ENCODE results near the gene SLC16A14.
A peak's percentile ranks its signal among the peaks of the same experiment; 100 is the strongest.
"Not testable (repeated sequence)": the region's sequence is repeated elsewhere in the genome, so short reads cannot be mapped to it uniquely, and the experiment has no call there.

SLC16A14 gene, protein sequence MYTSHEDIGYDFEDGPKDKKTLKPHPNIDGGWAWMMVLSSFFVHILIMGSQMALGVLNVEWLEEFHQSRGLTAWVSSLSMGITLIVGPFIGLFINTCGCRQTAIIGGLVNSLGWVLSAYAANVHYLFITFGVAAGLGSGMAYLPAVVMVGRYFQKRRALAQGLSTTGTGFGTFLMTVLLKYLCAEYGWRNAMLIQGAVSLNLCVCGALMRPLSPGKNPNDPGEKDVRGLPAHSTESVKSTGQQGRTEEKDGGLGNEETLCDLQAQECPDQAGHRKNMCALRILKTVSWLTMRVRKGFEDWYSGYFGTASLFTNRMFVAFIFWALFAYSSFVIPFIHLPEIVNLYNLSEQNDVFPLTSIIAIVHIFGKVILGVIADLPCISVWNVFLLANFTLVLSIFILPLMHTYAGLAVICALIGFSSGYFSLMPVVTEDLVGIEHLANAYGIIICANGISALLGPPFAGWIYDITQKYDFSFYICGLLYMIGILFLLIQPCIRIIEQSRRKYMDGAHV

GRCh38 chr2:230068651-230069055 is at the start of gene SLC16A14:
TSS of gene SLC16A14 (minus strand) at chr2:230068924. CDS start at chr2:230059352, 9,572 bp downstream.
- no peak for DNase-seq

GRCh38 chr2:230106771-230107170 is 38.0 kb upstream of the SLC16A14 start:
- DNase-seq: no peak

- not testable (repeated sequence) for DNase-seq
Observed at GRCh38 chr2:230101967-230102366, 33.2 kb upstream of the SLC16A14 start.

DNA sequence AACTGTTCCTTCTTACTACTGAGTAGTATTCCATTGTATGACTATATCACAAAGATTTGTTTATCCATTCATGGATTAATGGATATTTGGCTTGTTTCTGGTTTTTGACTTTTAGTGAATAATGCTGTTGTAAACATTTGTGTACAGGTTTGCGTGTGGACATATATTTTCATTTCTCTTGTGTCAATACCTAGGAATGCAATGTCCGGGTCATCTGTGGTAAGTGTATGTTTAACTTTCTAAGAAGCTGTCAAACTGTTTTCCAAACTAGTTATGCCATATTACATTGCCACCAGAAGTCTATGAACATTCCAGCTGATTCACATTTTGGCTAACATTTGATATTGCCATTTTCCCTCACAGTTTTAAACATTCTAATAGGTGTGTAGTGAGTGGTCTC is 29.1 kb upstream of the SLC16A14 start:
- no peak for DNase-seq

DNA sequence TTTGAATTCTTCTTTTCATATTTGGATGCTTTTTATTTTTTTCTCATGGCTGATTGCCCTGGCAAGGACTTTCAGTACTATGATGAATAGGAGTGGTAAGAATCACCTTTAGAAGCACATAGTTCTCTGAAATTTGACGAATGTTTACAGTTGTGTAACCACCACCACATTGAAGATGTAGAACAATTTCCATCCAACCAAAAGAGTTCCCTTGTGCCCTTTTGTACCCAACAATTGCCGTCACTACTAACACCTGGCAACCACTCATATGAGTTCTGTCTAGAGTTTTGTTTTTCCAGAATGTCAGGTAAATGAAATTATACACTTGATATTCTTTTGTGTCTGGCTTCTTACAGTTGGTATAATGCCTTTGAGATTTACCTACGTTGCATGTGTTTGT is 28.7 kb upstream of the SLC16A14 start:
- DNase-seq: no peak

DNA sequence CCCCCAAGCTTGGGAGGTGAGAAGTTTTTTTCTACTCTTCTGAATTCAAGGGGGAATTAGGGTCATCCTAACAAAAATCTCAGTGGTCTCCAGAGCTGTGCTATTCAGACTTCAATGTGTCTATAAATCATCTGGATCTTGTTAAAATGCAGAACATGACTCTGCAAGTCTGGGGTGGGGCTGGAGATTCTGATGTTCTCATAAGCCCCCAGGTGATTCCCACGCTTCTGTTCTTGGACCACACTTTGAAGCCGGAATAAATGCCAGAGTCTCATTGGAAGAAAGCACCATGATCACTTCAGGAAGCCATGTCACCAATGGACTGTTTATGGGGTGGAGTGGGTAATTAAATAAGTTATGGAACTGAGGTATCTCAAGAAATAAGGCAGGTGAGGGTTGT is 22.2 kb upstream of the SLC16A14 start:
- no peak for DNase-seq

GRCh38 chr2:230085201-230085600 is 16.5 kb upstream of the SLC16A14 start:
- peak; percentile 51 for DNase-seq

DNA sequence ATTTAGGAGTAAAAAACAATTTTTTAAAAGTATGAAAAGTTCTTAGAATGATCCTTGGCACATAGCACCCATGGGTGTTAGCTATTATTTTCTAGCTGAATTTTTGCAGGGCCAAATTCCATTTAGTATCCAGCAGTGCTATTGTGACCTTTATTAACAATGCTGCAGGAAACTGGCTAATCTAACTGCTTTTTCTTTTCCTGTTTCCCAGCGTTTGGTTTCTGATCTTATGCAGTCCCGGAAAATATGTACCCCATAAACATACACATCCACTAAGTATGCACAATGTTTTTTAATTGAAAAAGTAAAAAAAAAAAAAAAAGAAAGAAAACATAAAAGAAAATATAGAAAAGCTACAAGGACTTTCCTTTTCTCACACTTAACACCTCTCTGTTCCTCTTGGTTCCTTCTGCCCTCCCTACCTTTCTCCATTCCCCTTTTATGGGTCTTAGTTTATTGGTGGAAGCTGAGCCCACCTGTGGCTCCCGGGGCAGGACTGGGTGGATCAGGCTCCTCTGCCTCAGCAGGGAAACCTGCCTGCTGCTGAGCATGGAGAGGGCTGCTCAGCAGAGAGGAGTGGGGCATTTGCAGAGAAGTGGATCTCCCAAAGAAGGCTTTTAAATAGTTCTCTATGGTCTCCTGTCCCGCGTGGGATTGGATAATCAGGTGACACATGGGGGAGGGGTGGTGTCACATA is 9.3 kb upstream of the SLC16A14 start:
- DNase-seq: no peak

DNA sequence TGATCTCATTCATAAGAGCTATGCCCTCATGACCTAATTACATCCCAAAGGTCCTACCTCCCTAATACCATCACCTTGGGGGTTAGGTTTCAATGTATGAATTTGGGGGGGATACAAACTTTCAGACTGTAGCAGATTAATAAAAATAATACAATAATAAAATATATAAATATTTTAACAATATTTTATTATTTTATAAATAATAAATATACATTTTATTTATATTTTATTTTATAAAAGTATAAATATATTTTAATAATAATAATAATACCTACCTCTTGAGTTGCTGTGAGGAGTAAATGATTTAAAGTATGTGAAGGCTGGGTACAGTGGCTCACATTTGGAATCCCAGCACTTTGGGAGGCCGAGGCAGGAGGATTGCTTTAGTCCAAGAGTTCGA is 8.1 kb upstream of the SLC16A14 start:
- DNase-seq: no peak

DNA sequence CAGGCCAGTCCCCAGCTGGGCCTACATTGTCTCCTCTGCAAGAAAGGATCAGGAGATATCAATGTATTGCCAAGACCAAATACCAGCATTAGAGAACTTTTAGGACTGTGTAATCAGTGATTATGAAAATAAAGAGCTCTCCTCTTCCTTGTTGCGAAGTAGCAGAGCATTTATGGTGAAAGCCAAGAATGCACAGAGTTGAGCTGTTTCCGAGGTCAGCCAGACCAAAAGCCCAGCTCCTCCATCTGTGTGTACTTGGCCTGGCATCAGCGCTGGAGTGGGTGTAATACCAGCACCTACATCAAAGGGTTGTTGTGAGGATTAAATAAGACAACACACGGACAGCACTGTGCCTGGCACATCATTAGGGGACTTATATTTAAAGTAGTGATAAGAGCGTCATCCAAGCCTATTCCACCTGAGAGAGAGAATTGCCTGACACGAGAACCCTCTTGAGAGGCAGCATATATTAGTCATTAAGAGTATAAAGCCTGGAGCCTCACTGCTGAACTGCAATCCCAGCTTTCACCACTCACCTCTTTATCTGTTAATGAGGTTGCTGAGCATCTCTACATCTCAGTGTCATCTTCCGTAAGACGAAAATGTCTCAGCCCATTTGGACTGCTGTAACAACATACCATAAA is 7.4 kb upstream of the SLC16A14 start:
- DNase-seq: no peak

DNA sequence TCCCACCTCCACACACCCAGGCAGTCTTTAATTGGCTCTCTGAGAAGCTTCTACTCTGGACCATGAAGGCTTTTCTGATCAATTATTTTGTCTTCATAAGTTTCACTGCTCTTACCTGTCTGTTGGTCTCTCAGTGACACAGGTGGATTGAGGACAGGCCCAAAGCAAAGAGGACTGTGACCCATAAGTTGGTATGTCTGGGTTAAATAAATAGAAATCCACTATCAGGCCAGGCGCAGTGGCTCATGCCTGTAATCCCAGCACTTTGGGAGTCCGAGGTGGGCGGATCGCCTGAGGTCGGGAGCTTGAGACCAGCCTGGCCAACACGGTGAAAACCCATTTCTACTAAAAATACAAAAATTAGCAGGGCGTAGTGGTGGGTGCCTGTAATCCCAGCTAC is 2.7 kb upstream of the SLC16A14 start:
- no peak for DNase-seq

GRCh38 chr2:230069402-230069801 is 678 bp upstream of the SLC16A14 start:
- DNase-seq: no peak

DNA sequence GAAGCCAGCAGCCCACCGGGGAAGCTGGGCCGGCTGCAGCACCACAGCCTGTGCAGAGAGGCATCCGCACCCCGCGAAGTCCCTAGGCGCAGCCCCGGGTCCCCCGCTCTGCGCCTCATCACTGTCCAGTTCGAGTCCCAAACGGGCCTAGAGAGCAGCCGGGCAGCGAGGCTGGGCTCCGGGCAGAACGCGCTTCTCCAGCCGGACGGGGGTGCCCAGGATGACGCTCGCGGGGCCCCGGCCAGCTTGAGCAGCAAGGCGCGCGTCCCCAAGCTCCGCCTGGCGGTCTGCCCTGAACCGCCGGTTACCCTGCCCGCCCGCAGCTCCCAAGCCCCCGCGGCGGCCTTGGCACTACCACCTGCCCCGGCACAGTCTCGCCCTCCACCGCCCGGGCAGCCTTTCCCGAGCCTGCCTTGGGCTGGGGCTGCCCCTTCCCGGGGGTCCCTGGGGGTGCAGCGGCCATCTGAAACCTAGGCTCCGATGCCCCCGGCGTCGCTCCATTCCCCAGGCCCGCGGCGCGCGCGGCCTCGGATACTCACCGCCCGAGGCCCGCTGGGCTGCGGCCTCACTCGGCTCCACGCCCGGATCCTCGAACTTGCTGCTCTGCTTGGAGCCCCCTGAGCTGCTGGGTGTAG is 591 bp downstream of the SLC16A14 start:
- DNase-seq: peak; percentile 49

DNA sequence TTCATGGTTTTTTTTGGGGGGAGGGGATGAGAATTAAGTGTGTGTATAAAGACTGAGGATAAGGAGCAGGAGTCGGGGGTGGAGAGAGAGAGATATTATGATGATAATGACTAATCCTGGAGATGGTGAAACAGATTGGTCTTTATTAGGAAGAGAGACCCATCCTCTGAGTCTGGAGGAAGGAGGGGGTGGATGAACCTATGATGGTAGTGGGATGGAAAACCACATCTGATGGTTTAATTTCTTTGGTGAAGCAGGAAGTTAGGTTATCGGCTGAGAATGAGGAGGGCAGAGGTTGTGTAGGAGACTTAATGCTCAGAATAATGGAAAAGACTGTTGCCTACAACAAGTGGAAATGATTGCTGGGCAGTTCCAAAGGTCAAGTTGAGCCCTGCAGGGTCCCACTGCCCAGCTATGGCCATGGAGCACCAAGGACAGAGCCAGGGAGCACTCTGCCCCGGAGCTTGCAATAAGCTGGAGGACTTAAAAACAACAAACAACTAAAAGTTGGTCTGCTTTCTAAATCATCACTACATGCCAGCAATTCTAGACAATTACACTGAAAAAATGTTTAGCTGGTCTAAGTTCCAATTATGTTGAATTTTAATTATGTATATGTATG is 7.9 kb downstream of the SLC16A14 start:
- DNase-seq: peak; percentile 23

GRCh38 chr2:230053753-230054478 is 14.8 kb downstream of the SLC16A14 start:
- DNase-seq: no peak

DNA sequence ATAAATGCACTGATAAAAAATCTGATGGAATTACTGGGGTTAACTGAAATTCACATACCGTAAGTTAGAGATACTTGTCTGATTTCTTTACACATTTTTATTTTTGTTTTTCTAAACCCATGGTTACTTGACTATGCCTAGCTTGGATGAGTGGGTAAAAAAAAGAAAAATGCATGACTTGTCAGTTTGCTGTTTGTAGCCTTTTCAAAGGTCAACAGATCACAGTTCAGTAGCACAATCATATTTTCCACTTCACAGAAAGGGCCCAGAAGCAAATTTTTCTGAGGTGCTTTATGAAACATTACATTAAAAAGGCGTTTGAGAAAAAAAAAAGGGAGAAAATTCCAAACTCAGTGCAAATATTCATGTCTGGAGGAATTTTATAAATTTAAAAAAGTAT is 16.4 kb downstream of the SLC16A14 start:
- no peak for DNase-seq

- DNase-seq: no peak
Observed at GRCh38 chr2:230050136-230050535, 18.6 kb downstream of the SLC16A14 start.

GRCh38 chr2:230048010-230048671 is 20.6 kb downstream of the SLC16A14 start:
- no peak for DNase-seq

- DNase-seq: no peak
Observed at GRCh38 chr2:230046491-230046890, 22.2 kb downstream of the SLC16A14 start.

DNA sequence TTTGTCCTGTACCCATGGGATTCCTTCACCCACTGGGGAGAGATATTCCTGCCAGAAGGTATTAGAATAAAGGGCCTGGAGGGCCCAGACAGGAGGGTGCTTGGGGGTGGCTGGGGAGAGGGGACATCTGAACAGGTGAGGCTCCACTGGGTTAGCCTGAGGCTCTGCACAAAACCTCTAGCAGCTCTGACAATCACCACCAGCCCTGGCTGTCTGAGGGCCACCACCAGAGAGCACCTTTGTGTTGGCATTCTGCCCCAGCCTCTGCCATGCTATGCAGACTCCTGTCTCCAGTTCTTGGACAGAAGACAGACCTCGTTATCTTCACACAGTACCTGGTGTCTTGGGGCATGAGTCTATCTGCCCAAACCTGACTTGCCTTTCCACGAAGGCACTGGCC is 25.3 kb downstream of the SLC16A14 start:
- no peak for DNase-seq

GRCh38 chr2:230043025-230043424 is 25.7 kb downstream of the SLC16A14 start:
- DNase-seq: no peak
